Testis (tissue), 3 donors: ENCODE measurements around the gene VAMP5. TPM values are rescaled to one million over a fixed set of nuclear protein-coding genes. Genes with fewer than 3 reads are reported as not detected.
A peak's percentile ranks its signal among the peaks of the same experiment; 100 is the strongest.
"Not testable (repeated sequence)": the region's sequence is repeated elsewhere in the genome, so short reads cannot be mapped to it uniquely, and the experiment has no call there.

Source experiments
- DNase-seq: peaks from one replicate; pipeline ENCODE4 v3.0.0-alpha.2; 2019
- H3K27ac ChIP-seq, 2 donors: fragments of 200-600 bp; sonication (generic); one replicate each; pipeline ENCODE4 v1.5.1; 2019
- H3K27me3 ChIP-seq: fragments of 200-600 bp; sonication (generic); one replicate; pipeline ENCODE4 v1.5.1; 2019
- H3K36me3 ChIP-seq: fragments of 200-600 bp; sonication (generic); one replicate; pipeline ENCODE4 v1.5.1; 2017; ENCODE audit warnings: low read depth; ENCODE audit errors: missing control alignments
- H3K4me1 ChIP-seq: fragments of 200-600 bp; sonication (generic); one replicate; pipeline ENCODE4 v1.5.1; 2019
- H3K4me3 ChIP-seq, 2 donors: fragments of 200-600 bp; sonication (generic); one replicate each; pipeline ENCODE4 v1.5.1; 2017 to 2019
- H3K9me3 ChIP-seq: fragments of 200-600 bp; sonication (generic); one replicate; pipeline ENCODE4 v1.5.1; 2017
- POLR2A ChIP-seq: fragments of 450-650 bp; IDR thresholded peaks from one replicate; pipeline ENCODE4 v1.6.1; 2017; ENCODE audit warnings: antibody characterized with exemption, mild to moderate bottlenecking, moderate library complexity
- WGBS, 2 donors: methylation state at CpG; one replicate each; pipeline ENCODE4 v1.1.5; 2018; 5-methylcytosine and 5-hydroxymethylcytosine counted together
- intact Hi-C: fragments of 100-400 bp; cut with DNase I; formaldehyde crosslinking; loops from one replicate; pipeline ENCODE4 v1.15.1; 2023; ENCODE audit warnings: low total_unique reads
- polyA plus RNA-seq: library from polyadenylated mRNA; stranded (reverse); fragments of 350-450 nt; fragmentation: Illumina TruSeq; extraction: RNeasy Lipid Tissue Mini Kit (QIAGEN cat#74804); gene quantifications from one replicate; pipeline ENCODE4 v1.2.3, GENCODE V29; 2014; ENCODE audit warnings: low read depth, low replicate concordance; ENCODE audit not compliant: insufficient read depth
- total RNA-seq, 2 donors: library from RNA; depleted of rRNA; stranded (reverse); fragments of >200 nt; gene quantifications; one replicate each; pipeline ENCODE4 v1.2.3, GENCODE V29; 2016
- TF ChIP-seq, protein P1 (sequence below), 3 experiments: fragments of 450-650 bp in 2 of 3; fragments of 200-600 bp in 1 of 3; sonication (generic) in 1 of 3; IDR thresholded peaks; one replicate each; pipeline ENCODE4 v1.5.1; 2016 to 2019; ENCODE audit warnings: antibody characterized with exemption in 3 of 3, mild to moderate bottlenecking in 2 of 3, moderate library complexity in 1 of 3

VAMP5 gene
- total and polyA plus RNA-seq, 3 donors from 2014 or later: 4.9 to 36.8 (median 17.5) TPM

- no peaks in the 10 kb centered on the region for H3K9me3 ChIP-seq
- peak overlapping the region; percentile 78 to 86 for H3K27ac ChIP-seq
- H3K4me1 ChIP-seq: peaks cover 10% of the 10 kb centered on the region
- no peaks in the 10 kb centered on the region for H3K36me3 ChIP-seq
- WGBS, 2 donors: 4 to 5% methylated on average over 22 to 24 of the region's 24 CpGs
- peak overlapping the region; percentile 83 to 99 for H3K4me3 ChIP-seq
- TF ChIP-seq, protein P1, sequence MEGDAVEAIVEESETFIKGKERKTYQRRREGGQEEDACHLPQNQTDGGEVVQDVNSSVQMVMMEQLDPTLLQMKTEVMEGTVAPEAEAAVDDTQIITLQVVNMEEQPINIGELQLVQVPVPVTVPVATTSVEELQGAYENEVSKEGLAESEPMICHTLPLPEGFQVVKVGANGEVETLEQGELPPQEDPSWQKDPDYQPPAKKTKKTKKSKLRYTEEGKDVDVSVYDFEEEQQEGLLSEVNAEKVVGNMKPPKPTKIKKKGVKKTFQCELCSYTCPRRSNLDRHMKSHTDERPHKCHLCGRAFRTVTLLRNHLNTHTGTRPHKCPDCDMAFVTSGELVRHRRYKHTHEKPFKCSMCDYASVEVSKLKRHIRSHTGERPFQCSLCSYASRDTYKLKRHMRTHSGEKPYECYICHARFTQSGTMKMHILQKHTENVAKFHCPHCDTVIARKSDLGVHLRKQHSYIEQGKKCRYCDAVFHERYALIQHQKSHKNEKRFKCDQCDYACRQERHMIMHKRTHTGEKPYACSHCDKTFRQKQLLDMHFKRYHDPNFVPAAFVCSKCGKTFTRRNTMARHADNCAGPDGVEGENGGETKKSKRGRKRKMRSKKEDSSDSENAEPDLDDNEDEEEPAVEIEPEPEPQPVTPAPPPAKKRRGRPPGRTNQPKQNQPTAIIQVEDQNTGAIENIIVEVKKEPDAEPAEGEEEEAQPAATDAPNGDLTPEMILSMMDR (IDR thresholded peaks at IDR 0.05): no peak
- TF ChIP-seq POLR2A: no peak
- no peaks in the 10 kb centered on the region for H3K27me3 ChIP-seq
- DNase-seq: no peak
- intact Hi-C loops: no loop called here
These were observed 27.0 kb downstream of the VAMP5 start for GRCh38 chr2:85611217-85611704.

DNA sequence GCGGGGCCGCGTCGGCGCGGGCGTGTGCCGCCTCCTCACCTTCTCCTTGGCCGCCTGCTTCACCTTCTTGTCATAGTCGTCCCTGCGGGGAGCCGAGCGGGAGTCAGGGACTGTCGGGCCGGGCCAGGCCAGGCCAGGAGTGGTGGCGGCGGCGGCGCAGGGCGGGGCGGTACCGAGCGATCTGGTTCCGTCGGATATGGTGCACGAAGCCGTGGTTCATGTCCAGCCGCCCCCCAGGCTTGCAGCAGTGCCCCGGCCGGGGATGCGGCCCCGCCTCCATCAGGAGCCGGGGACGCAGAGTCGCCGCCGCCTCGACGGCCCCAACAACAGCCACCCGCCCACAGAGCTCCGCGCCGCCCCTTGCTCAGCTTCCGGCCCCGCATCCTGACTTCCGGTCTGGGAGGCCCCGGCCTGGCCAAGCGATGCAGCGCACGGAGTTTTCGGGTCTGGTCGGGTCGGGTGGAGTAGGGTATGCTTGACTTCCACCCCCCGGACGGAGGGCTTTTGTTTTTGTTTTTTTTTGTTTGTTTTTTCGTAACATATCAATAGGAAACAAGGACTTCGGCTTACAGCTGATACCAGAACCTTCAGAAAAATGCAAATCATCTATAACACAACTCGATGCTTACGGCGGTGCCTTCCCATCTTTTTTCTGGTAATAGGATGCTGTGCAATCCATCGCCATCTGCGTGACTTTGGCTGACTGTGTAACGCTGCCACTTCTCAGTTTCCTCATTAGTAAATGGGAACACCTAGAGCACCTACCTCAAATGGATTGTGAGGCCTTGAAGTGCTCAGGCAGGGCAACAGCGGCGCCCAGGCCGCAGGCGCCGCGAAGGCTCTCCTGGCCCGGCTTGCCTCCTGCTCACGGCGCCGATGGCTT lies 27.7 kb downstream of the VAMP5 start, which contains the start of gene C2orf68:
C2orf68 (minus strand) TSS at position 362 of the 883 bp plus-strand sequence; CDS start at position 280, 82 bp downstream.
- peak within 1 kb of the TSS; percentile 83 to 99 for H3K4me3 ChIP-seq
- 5 to 12% methylated on average over 41 to 72 of the region's 73 CpGs for WGBS, 2 donors
- peaks cover 11% of the 10 kb centered on the region for H3K4me1 ChIP-seq
- DNase-seq: peak; percentile 95
- H3K9me3 ChIP-seq: no peaks in the 10 kb centered on the region
- TF ChIP-seq, protein P1 (IDR thresholded peaks at IDR 0.05): no peak
- no peaks in the 10 kb centered on the region for H3K36me3 ChIP-seq
- no peaks in the 10 kb centered on the region for H3K27me3 ChIP-seq
- H3K27ac ChIP-seq: peak within 1 kb of the TSS; percentile 78 to 86
- intact Hi-C loops: no loop called here

DNA sequence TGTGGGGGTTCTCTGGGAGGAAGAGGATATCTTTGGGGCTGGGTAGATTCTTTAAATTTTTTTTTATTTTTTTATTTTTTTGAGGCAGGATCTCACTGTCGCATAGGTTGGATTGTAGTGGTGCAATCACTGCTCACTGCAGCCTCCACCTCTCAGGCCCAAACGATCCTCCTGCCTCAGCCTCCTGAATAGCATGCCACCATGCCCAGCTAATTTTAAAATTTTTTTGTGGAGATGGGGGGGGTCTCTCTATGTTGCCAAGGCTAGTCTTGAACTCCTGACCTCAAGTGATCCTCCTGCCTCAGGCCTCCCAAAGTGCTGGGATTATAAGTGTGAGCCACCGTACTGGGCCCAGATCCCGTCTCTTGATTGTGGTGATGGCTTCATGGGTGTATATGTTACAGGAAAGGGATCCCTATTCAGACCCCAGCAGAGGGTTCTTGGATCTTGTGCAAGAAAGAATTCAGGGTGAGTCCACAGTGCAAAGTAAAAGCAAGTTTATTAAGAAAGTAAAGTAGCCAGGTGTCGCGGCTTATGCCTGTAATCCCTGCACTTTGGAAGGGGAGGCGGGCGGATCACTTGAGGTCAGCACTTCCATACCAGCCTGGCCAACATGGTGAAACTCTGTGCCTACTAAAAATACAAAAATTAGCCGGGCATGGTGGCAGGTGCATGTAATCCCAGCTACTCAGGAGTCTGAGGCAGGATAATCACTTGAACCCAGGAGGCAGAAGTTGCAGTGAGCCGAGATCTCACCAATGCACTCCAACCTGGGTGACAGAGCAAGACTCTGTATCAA lies 29.7 kb downstream of the VAMP5 start:
- 72 to 86% methylated on average over 10 of the region's 10 CpGs for WGBS, 2 donors
- peaks cover 19% of the 10 kb centered on the region for H3K4me1 ChIP-seq

GRCh38 chr2:85614757-85615156 lies 30.5 kb downstream of the VAMP5 start:
- H3K36me3 ChIP-seq, H3K9me3 ChIP-seq, DNase-seq, H3K27ac ChIP-seq, intact Hi-C loops, H3K27me3 ChIP-seq, H3K4me3 ChIP-seq: not testable (repeated sequence)
- WGBS, 2 donors: 72 to 90% methylated on average over 6 to 7 of the region's 7 CpGs
- H3K4me1 ChIP-seq: peaks cover 19% of the 10 kb centered on the region

More for the DNA sequence above, 29.7 kb downstream of the VAMP5 start:
- no peak for DNase-seq
- no peak for TF ChIP-seq POLR2A
- TF ChIP-seq, protein P1 (IDR thresholded peaks at IDR 0.05): no peak
- no peaks in the 10 kb centered on the region for H3K9me3 ChIP-seq
- no peaks in the 10 kb centered on the region for H3K27me3 ChIP-seq
- no peak overlapping the region for H3K4me3 ChIP-seq
- intact Hi-C loops: no loop called here
- H3K36me3 ChIP-seq: no peaks in the 10 kb centered on the region
- no peak overlapping the region for H3K27ac ChIP-seq

- Histone ChIP-seq H3K9me3 (no peaks in the 10 kb centered on the region), H3K4me3 (peak overlapping the region; percentile 70 to 82), H3K27ac (peak overlapping the region in 1 of 2 donors; percentile 70), H3K27me3 (no peaks in the 10 kb centered on the region), H3K4me1 (peaks cover 19% of the 10 kb centered on the region), H3K36me3 (no peaks in the 10 kb centered on the region)
- 56 to 72% methylated on average over 9 to 17 of the region's 17 CpGs for WGBS, 2 donors
- DNase-seq: no peak
- intact Hi-C loops: no loop called here
- TF ChIP-seq, protein P1 (IDR thresholded peaks at IDR 0.05): no peak
- no peak for TF ChIP-seq POLR2A
These were observed 31.1 kb downstream of the VAMP5 start for GRCh38 chr2:85615413-85615728.

GRCh38 chr2:85617723-85618122 lies 33.5 kb downstream of the VAMP5 start:
- H3K27me3 ChIP-seq, DNase-seq, intact Hi-C loops, H3K9me3 ChIP-seq, H3K36me3 ChIP-seq, H3K27ac ChIP-seq, H3K4me3 ChIP-seq: not testable (repeated sequence)
- H3K4me1 ChIP-seq: peaks cover 14% of the 10 kb centered on the region
- WGBS, 2 donors: 74 to 82% methylated on average over 5 of the region's 5 CpGs
